ENCODE data around the gene EEF1AKMT3.

DNA sequence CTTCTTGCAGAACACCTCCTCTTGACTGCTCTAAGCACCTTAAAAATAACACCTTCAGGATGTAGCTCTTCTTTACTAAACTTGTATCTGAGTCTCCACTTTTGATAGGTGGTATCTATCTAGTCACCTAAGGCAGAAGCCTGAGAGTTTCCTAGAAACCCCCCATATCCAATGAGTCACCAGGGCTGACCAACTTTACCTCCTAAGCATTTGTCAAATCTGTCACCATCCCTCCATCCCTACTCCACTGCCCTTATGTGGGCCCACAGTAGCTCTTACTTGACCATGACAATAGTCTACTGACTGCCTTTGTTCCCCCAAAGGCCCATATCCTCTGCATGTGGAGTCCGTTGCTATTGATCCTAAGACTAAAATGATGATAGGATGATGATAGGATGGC is 30.2 kb downstream of the EEF1AKMT3 start:
- TF ChIP-seq CTCF (conservative IDR thresholded peaks at IDR 0.05; ENCODE audit: low read length) (no peak), EZH2phosphoT487 (IDR thresholded peaks at IDR 0.05; ENCODE audit: borderline replicate concordance) (no peak)

All from Loucy (cell line).